ENCODE data around the gene DCLK1. TPM values are rescaled to one million over a fixed set of nuclear protein-coding genes. Genes with fewer than 3 reads are reported as not detected.

The DCLK1 gene
- total RNA-seq, 1 experiment from 2014 or later: 36.2 TPM

DNA sequence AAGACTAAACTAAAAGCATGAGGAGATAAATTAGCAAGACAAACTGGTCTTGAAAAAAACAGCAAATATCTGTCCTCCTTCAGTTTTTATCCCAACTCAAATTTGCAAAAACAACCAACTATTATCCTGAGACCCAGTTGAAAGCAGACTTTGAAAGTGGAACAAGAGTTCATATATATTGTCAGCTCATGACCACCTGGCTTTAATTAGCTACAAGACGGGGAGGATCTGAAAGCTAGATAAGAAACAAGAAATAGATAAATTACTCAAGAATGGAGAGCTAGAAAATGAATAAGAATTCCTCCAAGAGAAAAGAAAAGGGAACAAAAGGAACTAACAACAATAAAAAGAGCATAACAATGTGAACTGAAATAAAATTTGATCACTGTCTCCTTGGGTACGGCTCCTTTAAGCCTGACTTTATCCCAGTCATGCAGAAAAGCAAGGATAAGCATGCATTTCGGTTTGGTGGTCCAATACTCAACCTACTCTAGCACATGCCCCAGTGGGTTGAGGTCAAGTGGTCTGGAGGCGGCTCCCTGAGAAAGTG, 246.9 kb downstream of the DCLK1 start:
- H2BK20ac ChIP-seq (ENCODE audit: low read depth, low read length, poor library complexity, severe bottlenecking): no peak overlapping the region
- no peak overlapping the region for H2BK15ac ChIP-seq (ENCODE audit: low read depth, low read length)
- H4K8ac ChIP-seq (replicated peaks; ENCODE audit: insufficient read length, low read depth, low read length): no peak overlapping the region
- no peak overlapping the region for H3K56ac ChIP-seq (ENCODE audit: insufficient read length, low read depth, low read length)
- Mint-ChIP-seq H3K36me3 (ENCODE audit: insufficient read depth in 1 of 3, low read depth in 3 of 3) (no peaks in the 10 kb centered on the region; a peak in 3 of 7 replicates), H3K27ac (no peak overlapping the region), H3K4me1 (peaks cover 11 to 18% of the 10 kb centered on the region in 2 experiments), H3K27me3 (ENCODE audit: low read depth) (no peaks in the 10 kb centered on the region), H3K9me3 (no peaks in the 10 kb centered on the region), H3K4me3 (no peak overlapping the region)
- no peaks in the 10 kb centered on the region for H4K20me1 ChIP-seq (ENCODE audit: control insufficient read depth, insufficient read depth, insufficient read length)
- H3K9ac ChIP-seq (ENCODE audit: extremely low read depth, insufficient read length, low read length): no peak overlapping the region
- H3K4me1 ChIP-seq (ENCODE audit: insufficient read depth, low read length): no peaks in the 10 kb centered on the region
- H3K79me2 ChIP-seq (ENCODE audit: insufficient read depth, low read length): no peaks in the 10 kb centered on the region
- H3K4me2 ChIP-seq (ENCODE audit: insufficient read depth, insufficient read length, low read length): no peak overlapping the region
- no peak overlapping the region for H3K27ac ChIP-seq (ENCODE audit: insufficient read length, low read depth, low read length)
- TF ChIP-seq, protein P1, sequence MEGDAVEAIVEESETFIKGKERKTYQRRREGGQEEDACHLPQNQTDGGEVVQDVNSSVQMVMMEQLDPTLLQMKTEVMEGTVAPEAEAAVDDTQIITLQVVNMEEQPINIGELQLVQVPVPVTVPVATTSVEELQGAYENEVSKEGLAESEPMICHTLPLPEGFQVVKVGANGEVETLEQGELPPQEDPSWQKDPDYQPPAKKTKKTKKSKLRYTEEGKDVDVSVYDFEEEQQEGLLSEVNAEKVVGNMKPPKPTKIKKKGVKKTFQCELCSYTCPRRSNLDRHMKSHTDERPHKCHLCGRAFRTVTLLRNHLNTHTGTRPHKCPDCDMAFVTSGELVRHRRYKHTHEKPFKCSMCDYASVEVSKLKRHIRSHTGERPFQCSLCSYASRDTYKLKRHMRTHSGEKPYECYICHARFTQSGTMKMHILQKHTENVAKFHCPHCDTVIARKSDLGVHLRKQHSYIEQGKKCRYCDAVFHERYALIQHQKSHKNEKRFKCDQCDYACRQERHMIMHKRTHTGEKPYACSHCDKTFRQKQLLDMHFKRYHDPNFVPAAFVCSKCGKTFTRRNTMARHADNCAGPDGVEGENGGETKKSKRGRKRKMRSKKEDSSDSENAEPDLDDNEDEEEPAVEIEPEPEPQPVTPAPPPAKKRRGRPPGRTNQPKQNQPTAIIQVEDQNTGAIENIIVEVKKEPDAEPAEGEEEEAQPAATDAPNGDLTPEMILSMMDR (conservative IDR thresholded peaks at IDR 0.05): no peak
- no peak overlapping the region for H3K18ac ChIP-seq (ENCODE audit: insufficient read length, low read depth, low read length)
- H3K23ac ChIP-seq (ENCODE audit: insufficient read length, low read depth, low read length): no peak overlapping the region
- no peak overlapping the region for H3K14ac ChIP-seq (ENCODE audit: insufficient read depth, low read length)
- no peak overlapping the region for H2AK5ac ChIP-seq (ENCODE audit: insufficient read length, low read length)
- no peak overlapping the region for H4K91ac ChIP-seq (ENCODE audit: insufficient read length, low read depth, low read length)
- WGBS (ENCODE audit: extremely low coverage, insufficient read length, low lambda C conversion rate): no CpG with 5 or more reads among the region's 4 CpGs
- no peak overlapping the region for H2BK5ac ChIP-seq (ENCODE audit: insufficient read length, low read length)
- no peak overlapping the region for H3K4ac ChIP-seq (ENCODE audit: low read depth, low read length)
- H3K27me3 ChIP-seq (ENCODE audit: insufficient read depth, low read length): no peaks in the 10 kb centered on the region
- no peaks in the 10 kb centered on the region for H3K9me3 ChIP-seq (ENCODE audit: control insufficient read depth, low read depth, low read length)
- DNase-seq: no peak
- H2BK12ac ChIP-seq (ENCODE audit: insufficient read length, low read depth, low read length): no peak overlapping the region
- no peak overlapping the region for H4K5ac ChIP-seq (ENCODE audit: insufficient read length, low read depth, low read length)
- no peaks in the 10 kb centered on the region for H3K79me1 ChIP-seq (ENCODE audit: insufficient read depth, low read depth, low read length, poor library complexity, severe bottlenecking)
- H2AFZ ChIP-seq (ENCODE audit: low read length): no peak overlapping the region
- no peaks in the 10 kb centered on the region for H3K23me2 ChIP-seq (ENCODE audit: insufficient read length, low read depth, low read length, poor library complexity, severe bottlenecking)
- no peak overlapping the region for H3T11ph ChIP-seq (ENCODE audit: low read length)
- H2BK120ac ChIP-seq (ENCODE audit: low read depth, low read length, poor library complexity, severe bottlenecking): no peak overlapping the region
